Anterior cingulate cortex (tissue), 58 donors: ENCODE measurements around the gene SHANK1.

Experiments used
- DNase-seq, 58 donors: peaks; one replicate each; lab custom pipeline; 2025; lab: John Stamatoyannopoulos, UW

Gene SHANK1

DNA sequence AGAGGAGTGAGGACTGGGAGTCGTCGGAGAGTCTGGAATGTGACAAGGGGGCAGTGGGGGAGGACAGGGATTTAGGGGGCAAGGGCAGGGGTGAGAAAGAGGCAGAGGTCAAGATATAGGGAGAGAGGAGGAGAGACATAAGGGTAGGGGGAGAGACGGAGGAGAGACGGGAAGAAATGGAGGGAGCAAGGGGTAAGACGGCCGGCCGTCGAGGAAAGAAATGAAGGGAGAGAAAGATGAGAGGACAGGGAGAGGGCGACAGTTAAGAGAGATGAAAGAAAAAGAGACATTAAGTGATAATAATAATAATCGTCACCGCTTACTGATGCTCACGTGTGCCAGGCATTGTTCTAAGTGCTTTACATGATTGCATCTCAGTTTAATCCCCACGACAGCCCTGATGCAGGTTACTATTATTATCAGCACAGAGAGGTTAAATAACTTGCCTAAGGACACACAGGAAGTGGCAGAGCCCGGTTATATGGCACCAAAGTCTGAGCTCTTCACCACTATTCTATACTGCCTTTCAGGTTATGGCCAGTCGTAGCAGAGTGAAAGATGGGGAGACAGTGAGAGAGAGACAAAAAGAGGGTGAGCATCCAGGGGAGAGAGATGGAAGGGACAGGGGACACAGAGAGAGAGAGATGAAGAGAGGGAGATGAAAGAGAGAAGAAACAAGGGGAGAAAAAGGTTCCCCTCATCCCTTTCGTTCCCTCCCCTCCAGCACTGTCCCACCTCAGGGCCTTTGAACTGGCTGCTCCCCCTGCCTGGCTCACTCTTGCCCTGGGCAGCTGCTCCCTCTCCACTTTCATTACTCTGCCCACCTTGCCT is 56.7 kb downstream of the SHANK1 start:
- no peak for DNase-seq

DNA sequence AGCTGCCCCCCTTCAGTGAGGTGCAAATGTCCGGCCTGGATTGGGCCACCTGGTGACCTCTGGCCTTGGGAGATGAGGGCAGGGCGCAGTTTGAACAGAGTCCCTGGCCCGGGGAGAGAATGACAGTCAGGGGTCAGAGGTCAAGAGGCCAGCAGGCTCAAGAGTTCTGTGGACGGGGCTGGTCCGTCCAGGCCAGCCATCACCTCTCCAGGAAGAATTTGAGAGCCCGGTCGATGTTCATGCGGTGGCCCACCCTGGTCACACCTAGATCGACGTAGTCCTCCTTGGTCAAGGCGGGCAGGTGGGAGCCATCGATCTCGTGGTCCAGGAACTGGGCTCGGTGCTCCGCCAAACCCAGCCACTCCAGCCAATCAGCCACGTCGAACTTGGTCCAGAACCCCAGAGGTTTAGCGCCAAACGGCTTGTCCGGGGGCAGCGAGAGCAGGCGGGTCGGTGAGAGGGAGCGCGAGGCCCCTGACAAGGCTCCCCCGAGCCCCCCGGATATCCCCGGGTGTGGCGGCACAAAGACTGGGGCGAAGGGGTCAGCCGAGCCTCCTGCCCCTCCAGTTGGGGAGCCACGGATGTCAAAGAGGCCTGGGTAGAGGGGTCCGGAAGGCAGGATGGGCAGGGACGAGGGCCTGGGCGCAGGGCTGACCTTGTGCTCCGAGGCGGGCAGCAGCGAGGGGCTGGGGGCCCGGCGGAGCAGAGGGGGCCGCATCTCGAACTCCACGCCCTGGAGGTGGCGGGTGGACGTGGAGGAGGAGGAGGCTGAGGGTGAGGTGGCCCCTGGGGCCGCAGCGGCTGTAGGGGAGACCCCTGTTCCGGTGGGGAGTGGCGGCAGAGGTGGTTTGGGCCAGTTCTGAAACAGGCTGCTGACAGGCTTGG is 57.6 kb downstream of the SHANK1 start:
- no peak for DNase-seq

DNA sequence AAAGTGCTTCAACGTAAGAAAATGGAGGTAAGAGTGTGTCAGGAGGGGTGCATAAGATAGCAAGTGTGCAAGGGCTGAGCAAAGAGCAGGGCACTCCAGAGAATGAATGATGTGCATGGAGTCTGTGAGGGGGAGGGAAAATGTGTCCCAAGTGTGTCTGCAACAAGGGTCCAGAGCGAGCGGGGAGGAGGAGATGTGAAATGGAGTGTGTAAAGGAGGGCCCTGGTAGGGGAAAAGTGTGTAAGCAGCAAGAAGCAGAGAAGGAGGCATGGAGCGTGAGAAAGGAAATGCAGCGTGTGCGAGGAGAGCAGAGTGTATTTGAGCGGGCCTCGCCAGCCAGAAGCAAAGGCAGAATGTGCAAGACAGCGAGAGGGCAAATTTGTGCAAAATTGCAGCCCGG is 58.6 kb downstream of the SHANK1 start:
- no peak for DNase-seq

DNA sequence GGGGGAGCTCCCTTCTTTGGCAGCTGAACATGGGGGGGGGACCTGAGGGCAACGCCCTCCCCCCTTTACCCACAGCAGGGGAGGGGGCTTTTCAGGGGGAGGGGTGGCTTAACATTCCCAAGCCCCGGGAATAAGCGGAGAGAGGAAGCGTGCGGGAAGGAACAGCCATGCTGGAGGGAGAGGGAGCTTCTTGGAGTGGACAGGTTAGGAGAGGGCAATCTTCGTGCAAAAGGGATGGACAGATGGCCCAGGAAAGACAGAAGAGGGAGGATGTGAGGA is 59.6 kb downstream of the SHANK1 start:
- DNase-seq: no peak

DNA sequence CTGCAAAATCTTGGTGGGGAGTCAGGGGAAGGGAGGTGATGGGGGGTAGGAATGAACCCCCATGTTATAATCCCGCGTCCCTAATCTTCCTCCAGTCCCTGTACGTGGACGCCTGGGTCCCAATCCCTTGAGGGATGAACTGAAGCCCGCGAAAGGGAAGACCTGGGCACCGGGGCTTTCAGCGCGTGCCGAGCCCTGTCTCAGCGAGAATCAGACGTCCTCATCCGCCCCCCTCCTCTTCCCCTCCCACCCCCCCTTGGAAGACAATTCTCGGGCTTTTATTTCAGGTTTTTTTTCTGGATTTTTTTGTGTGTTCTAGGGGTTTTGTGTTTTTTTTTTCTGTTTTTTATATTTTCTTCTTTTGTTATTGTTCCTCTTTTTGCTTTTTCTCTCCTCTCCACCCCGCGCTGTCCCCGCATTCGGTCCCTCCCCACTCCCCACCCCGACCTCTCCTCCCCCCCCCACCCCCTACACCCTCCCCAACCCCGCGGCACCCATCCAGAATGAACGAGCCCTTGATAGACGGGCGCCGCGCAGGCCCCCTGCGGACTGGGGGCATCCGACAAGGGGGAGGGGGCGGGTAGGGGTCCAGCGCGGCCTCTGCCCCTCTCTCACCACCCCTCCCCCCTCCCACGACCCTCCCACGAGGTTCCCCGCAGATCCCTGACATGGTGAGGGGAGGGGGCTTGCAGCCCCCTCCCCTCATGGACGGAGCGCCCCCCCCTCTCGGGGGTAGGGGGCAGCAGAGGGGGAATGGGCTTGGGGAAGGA is 60.1 kb downstream of the SHANK1 start:
- DNase-seq: peak in 3 of 58 donors; percentile 42 to 50 (median 47)

DNA sequence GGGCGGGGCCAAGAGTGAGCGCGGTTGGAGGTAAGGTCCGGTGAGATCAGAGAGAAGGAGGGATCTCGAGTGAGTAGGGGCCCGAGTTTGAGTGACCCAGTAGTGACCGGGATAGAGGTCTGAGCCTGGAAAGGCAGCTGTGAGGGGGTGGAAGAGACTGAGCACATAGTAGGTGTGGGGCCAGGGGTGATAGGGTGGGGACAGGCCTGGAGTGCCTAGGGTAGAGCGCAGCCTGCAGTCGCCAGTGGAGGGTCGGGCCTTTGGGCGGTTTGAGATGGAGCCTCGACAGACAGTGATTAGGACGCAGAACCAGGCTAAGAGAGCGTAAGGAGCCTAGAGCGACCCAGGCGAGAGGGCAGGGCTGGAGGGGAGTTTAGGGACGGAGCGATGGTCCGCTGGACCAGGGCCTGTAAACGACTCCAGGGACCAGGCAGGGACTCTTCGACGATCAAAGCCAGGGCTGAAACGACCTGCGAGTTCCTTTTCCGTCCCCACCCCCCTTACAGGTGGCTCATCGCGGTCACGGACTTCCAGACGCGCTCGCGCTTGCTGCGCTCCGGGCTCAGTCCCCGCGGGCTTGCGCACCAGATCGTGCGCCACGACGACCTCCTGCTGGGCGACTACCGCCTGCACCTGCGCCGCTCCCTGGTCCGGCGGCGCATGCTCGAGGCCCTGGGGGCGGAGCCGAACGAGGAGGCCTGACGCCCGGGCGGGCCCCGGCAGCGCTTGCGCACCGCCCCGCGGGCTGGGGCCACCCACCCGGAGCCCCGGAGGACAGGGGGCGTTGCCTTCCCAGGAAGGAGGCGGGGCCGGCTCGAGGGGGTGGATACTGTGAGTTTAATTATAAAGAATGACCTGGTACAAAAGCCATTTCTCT is 60.9 kb downstream of the SHANK1 start:
- DNase-seq: peak; percentile 31 to 92 (median 82)

DNA sequence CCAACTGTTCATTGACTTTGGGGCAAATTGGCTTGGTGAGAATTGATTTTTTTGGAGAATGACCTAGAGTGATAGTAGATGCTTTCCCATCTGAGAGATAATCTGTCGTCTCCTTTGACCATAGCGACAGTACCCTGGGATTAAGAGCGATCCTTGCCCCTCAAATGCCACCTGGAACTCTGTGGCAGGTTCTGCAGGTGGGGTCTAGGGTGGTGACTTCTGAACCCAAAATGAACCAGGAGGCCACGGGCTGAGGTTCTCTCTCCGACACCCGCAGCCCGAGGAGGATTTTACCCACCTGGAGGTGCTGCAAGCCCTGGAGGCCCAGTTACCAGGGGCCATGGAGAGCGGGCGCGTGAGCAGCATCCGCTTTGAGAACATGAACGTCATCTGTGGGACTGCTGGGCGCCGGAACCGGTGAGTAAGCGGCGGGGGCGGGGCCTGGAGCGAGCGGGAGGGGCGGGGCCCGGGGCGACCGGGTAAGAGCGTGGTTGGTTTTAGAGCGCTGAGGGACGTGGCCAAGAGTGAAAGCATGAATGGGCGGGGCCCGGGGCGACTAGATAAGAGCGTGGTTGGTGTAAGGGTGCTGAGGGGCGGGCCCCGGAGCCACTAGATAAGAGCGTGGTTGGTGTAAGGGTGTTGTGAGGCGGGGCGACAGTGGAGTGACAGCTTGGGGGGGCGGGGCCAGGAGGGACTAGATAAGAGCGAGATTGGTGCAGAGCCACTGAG is 61.7 kb downstream of the SHANK1 start:
- peak; percentile 63 to 100 (median 98) for DNase-seq

DNA sequence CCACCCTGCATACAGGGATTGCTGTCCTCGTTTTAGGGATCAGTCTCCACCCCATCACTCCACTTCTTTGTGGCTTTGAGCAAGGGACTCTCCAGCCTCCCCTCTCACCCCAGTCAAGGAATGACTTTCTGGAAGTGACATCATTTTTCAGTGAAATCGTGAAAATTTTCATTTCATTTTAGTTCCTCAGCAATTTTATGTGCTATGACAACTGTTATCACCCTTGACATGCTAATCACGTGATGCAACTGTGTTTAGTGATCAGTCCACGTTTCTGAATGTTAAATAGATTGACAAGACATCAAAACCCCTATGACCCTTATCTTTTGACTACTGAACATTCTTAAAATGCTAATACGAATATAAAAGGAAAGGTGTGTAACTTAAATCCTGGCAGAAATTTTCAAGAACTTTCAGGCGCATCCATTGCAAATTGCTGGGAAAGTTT is 62.4 kb downstream of the SHANK1 start:
- no peak for DNase-seq

DNA sequence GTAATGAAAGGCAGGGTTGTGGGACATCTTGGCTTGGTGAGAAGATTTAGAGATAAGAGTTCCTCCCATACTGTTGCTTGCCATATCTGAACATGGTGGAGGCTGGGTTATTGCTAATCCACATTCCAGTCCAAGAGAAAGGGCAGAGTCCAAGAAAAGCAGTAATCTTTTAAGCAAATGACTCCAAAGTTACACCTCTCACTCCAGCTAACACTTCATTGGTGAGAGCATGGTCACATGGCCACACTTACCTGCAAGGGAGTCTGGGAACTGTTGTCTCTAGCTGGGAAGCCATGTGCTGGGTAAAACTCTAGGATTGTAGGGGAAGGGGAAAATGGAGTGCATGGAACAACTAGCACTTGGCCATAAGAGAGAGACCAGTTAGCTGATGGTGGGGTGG is 64.7 kb downstream of the SHANK1 start:
- DNase-seq: no peak

DNA sequence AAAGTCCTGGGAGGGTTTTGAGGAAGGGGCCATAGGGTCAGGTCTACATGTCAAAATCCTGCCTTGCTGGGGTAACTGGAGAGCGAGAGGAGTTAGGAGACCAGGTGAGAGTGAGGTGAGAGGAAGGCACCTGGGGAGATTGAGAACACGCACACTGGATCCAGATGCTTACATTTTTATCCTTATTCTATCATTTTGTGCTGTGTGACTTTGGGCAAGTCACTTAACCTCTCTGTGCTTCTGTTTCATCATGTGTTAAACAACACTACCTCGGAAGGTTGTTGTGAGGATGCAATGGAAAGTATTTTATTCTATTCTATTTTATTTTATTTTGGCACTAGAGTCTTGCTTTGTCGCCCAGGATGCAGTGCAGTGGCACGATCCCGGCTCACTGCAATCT is 66.9 kb downstream of the SHANK1 start:
- DNase-seq: no peak

DNA sequence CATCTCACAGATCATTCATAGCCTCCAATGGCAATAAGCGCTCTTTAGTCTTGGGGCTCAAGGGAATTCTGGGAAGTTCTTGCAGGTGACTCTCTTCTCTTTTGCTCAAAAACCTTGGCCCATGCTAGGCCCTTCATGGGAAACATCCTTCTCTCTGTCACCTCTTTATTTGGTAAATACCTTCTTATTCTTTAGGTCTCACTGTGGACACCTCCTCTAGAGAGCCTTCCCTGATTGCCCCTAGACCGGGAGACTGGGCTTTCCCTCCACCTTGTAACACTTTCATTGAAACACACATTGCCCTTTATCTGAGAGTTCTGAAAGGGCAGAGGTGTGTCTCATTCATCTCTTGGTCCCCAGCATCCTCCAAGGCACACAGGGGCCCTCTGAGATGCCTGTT is 68.4 kb downstream of the SHANK1 start:
- no peak for DNase-seq

DNA sequence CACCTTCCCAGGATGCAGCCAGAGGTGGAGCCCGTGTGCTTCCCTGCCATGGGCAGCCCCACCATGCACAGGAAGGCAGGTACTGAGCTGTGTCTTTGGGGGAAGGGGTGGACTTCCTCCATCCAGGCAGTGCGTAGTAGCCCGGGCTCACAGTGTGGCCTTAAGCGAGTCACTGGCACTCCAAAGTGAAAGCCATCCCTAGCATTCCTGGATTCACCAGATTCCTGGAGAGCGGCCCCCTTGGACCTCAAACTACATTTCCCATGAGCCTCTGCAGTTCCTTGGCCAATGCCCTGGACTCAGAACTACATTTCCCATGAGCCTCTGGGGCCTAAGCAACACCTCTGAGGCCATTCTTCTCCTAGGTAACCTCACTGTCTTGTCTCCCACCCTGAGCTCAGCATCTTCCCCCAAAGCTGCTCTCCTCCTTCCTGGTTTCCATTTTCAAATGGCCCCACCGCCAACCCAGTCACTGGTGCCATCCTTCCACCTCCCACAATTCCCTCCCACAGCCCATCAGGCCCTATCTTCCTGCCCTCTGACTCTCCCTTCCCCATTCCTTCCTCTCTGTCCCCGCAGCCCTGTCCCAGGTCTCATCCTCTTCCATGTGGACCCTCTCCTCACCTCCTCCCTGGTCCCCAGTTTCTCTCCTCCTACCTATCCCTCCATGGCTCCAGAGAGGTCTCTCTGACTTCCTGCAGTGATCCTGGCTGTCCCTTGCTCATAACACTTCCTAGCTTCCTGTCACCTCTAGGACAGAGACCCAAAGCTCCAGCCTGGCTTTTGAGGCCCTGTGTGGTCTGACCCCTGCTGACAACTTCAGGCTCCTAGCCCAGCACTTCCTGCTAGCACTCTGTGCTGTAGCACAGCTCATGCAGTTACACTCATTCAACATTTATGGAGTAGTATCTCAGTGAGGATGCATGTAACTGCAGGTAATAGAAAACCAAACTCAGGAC is 69.9 kb downstream of the SHANK1 start, which contains the start of gene C19orf81:
Gene C19orf81 (plus strand): TSS at position 13 of the 959 bp plus-strand sequence. CDS start 0 bp downstream, at position 13.
- DNase-seq: peak in 4 of 58 donors; percentile 4 to 10 (median 8)

DNA sequence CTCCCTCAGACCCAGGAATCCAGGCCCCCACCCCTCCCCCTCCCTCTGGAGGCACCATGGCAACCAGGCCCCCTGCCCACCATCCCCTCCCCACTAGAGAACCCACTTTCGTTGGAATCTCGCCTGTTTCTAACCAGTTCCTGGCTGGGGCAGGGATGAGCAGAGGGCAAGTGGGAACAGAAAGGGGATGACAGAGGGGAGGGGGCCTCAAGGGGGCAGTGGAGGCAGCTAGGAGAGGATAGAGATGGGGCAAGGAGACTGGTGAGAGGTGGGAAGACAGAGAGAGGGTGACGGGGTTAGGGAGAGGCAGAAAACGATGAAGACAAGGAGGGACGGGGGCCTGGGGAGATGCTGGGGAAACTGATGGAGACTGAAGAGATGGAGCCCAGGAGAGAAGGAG is 70.9 kb downstream of the SHANK1 start:
- DNase-seq: no peak

DNA sequence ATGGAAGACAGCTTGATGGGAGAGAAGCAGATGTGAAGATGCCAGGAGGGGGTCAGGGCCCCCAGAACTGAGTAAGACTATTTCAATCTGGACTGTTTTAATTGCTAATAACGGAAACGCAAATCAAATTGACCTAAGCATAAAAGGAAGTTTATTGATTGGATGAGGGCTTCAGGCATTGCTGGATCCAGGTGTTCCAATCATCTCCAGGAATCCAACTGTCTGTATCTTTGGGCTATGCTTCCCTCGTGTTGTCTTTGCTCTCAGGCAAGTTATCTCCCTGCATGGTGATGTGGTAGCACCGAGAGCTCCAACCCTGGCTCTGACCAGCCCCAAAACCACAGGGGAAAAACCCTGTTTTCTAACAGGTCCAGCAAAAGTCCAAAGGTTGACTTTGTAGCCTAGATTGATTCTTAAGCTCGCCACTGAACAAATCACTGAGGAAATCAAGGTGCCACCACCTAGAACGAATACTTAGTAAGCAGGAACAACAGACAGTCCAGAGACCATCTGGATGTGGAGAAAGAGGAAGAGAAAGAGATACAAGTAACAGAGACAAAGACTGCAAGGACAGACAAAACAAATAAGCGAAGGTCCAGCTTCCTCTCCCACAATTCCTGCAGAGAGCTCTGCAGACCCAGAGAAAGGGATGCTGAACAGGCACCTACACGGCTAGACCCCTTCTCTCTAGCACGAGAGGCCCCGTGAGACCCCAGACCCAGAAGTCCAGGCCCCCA is 71.6 kb downstream of the SHANK1 start:
- DNase-seq: no peak

DNA sequence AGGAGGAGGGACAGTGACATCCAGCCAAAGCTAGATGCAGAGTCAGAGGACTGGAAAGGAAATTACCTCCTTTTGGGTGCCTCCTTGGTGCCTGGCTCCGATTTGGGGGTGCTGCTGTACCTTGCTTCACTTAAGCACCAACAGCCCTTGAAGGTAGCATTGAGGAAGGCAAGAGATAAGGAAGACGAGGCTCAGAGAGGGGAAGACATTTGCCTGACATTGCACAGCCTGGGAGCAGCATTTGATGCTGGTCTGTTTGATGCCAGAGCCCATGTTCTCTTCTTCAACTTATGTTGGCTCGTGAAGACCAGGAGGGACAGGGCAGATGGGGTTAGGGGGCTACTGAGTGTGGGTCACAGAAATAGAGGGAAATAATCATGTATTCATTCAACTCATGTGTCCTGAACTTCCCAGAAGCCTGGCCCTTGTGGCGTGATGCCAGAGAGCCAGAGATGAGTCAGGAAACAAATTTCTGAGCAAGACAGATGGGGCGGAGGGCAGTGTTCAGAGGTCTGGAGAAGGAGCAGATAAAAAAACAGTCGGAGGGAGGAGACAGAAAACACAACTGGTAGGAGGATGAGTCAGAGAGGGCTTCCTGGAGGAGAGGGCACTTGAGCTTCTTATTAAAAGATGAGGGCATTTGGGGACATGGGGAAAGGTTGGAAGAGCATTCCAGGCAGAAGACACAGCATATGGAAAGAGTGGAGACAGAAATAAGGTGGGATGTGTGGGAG is 73.4 kb downstream of the SHANK1 start:
- DNase-seq: no peak

DNA sequence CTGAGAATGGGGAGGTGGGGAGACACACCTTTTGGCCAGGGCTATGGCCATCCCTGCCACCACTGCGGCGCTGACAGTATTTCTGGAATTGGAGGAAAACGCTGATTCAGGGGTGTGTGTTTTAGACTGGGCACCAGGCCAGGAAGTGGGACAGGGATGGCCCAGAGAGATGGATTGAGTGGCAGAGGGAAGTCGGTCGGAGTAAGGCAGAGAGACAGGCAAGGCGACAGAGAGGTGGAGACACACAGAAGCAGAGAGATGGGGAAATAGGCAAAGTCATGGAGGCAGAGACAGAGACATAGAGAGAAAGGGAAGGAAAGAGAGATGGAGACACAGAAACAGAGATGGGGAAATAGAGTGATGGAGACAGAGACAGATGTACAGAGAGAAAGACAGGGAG is 74.5 kb downstream of the SHANK1 start:
- DNase-seq: no peak
